Small intestine (tissue), 7 donors: ENCODE measurements around the gene SOX6. TPM values are rescaled to one million over a fixed set of nuclear protein-coding genes. Genes with fewer than 3 reads are reported as not detected.

Experiments
- DNase-seq, 2 donors: peaks; one replicate each; pipeline versions ENCODE4 v3.0.0 to v3.0.0-alpha.2; 2013
- FAIRE-seq: peaks from 2 replicates; lab custom pipeline; 2012; peaks lifted over from hg19 to GRCh38; lab: Jason Lieb, UNC
- H3K27ac ChIP-seq, 3 donors: one replicate each; pipeline ENCODE4 v1.5.1; 2013; ENCODE audit warnings: low read length in 2 of 3, mild to moderate bottlenecking in 2 of 3, control low read depth in 1 of 3, inconsistent platforms in 1 of 3, low read depth in 1 of 3, moderate library complexity in 1 of 3
- H3K27me3 ChIP-seq, 3 donors: one replicate each; pipeline ENCODE4 v1.6.1; 2013; ENCODE audit warnings: low read length in 3 of 3, inconsistent platforms in 1 of 3; ENCODE audit not compliant: control insufficient read depth in 3 of 3, insufficient read depth in 3 of 3
- H3K36me3 ChIP-seq, 3 donors: one replicate each; pipeline ENCODE4 v1.6.1; 2013; ENCODE audit warnings: low read length in 3 of 3, inconsistent platforms in 1 of 3, low read depth in 1 of 3, mild to moderate bottlenecking in 1 of 3, moderate library complexity in 1 of 3; ENCODE audit not compliant: control insufficient read depth in 3 of 3, insufficient read depth in 2 of 3
- H3K4me1 ChIP-seq, 3 donors: one replicate each; pipeline ENCODE4 v1.6.1; 2013; ENCODE audit warnings: low read length in 2 of 3, inconsistent platforms in 1 of 3, low read depth in 1 of 3, mild to moderate bottlenecking in 1 of 3, moderate library complexity in 1 of 3; ENCODE audit not compliant: control insufficient read depth in 3 of 3, insufficient read depth in 2 of 3
- H3K4me3 ChIP-seq, 3 donors: one replicate each; pipeline ENCODE4 v1.5.1; 2013; ENCODE audit warnings: low read length in 3 of 3, control low read depth in 1 of 3, inconsistent platforms in 1 of 3, low read depth in 1 of 3, mild to moderate bottlenecking in 1 of 3, moderate library complexity in 1 of 3
- H3K9me3 ChIP-seq, 2 donors: one replicate each; pipeline ENCODE4 v1.6.1; 2013; ENCODE audit warnings: low read depth in 1 of 2, low read length in 1 of 2; ENCODE audit not compliant: control insufficient read depth in 2 of 2, insufficient read depth in 1 of 2
- WGBS, 3 donors: extraction: QIAGEN DNeasy Blood & Tissue Kit; methylation state at CpG; one replicate each; pipeline ENCODE4 v1.1.7; 2013; 5-methylcytosine and 5-hydroxymethylcytosine counted together
- polyA plus RNA-seq, 4 donors: library from polyadenylated mRNA; stranded (reverse) in 3 of 4; unstranded in 1 of 4; fragments of 200-250 nt in 3 of 4; fragments of 120-200 nt in 1 of 4; gene quantifications; one replicate each; pipeline versions ENCODE4 v1.2.1 to v1.2.3, GENCODE V29; 2013
- donor health status: healthy with polysubstance abuse.
- donor health status: control.
- donor health status: control.
- donor health status: Bipolar disorder and iron deficiency.
- donor health status: healthy.

Gene SOX6
- polyA plus RNA-seq, 4 donors, result 4.6 to 52.4 (median 7.7) TPM

GRCh38 chr11:16133867-16134266, 222.5 kb downstream of the SOX6 start:
- Histone ChIP-seq H3K27ac (no peak overlapping the region), H3K4me1 (no peaks in the 10 kb centered on the region), H3K4me3 (no peak overlapping the region), H3K9me3 (no peaks in the 10 kb centered on the region), H3K36me3 (peaks cover 0 to 3% (median 0%) of the 10 kb centered on the region in 3 donors), H3K27me3 (no peaks in the 10 kb centered on the region)
- WGBS, 3 donors, result 52 to 75% (median 53%) methylated on average over 3 of the region's 3 CpGs
- DNase-seq (no peak), FAIRE-seq (no peak)

DNA sequence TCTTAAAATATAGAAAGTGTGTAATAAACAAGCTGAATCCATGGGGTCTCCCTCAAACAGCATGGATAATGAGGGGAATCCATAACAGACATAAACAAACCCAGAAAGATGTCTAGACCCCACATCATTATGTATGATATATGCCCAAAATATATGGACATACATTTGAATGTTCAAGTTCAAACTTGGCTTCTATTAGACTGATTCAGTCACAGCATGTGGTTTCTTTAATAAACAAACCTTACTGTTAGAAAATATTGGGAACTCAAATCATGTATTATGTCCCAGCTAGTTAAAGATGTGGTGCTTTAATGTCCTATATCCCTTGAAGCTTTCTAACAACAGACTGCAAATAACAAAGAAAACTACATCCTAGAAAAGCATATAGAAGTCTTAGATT, 228.6 kb downstream of the SOX6 start:
- Histone ChIP-seq H3K4me1 (no peaks in the 10 kb centered on the region), H3K27me3 (no peaks in the 10 kb centered on the region), H3K9me3 (no peaks in the 10 kb centered on the region), H3K27ac (no peak overlapping the region), H3K4me3 (no peak overlapping the region), H3K36me3 (no peaks in the 10 kb centered on the region)
- no peak for DNase-seq
- FAIRE-seq, result no peak

GRCh38 chr11:16126362-16126761, 230.0 kb downstream of the SOX6 start:
- Histone ChIP-seq H3K27me3 (no peaks in the 10 kb centered on the region), H3K36me3 (no peaks in the 10 kb centered on the region), H3K4me1 (no peaks in the 10 kb centered on the region), H3K4me3 (no peak overlapping the region), H3K27ac (no peak overlapping the region), H3K9me3 (no peaks in the 10 kb centered on the region)
- peak in 1 of 2 donors; percentile 21 for DNase-seq
- no peak for FAIRE-seq

- DNase-seq, result no peak
- no peak overlapping the region for H3K4me3 ChIP-seq
- H3K9me3 ChIP-seq, result no peaks in the 10 kb centered on the region
- no peaks in the 10 kb centered on the region for H3K4me1 ChIP-seq
- no peak for FAIRE-seq
- no peaks in the 10 kb centered on the region for H3K27me3 ChIP-seq
- no peak overlapping the region for H3K27ac ChIP-seq
- H3K36me3 ChIP-seq, result no peaks in the 10 kb centered on the region
Observed at GRCh38 chr11:16125796-16126195, 230.6 kb downstream of the SOX6 start.

GRCh38 chr11:16124390-16124789, 232.0 kb downstream of the SOX6 start:
- Histone ChIP-seq H3K27me3 (no peaks in the 10 kb centered on the region), H3K4me1 (no peaks in the 10 kb centered on the region), H3K9me3 (no peaks in the 10 kb centered on the region), H3K4me3 (no peak overlapping the region), H3K27ac (no peak overlapping the region), H3K36me3 (no peaks in the 10 kb centered on the region)
- FAIRE-seq (no peak), DNase-seq (no peak)
- 54 to 72% (median 58%) methylated on average over 3 of the region's 3 CpGs for WGBS, 3 donors

DNA sequence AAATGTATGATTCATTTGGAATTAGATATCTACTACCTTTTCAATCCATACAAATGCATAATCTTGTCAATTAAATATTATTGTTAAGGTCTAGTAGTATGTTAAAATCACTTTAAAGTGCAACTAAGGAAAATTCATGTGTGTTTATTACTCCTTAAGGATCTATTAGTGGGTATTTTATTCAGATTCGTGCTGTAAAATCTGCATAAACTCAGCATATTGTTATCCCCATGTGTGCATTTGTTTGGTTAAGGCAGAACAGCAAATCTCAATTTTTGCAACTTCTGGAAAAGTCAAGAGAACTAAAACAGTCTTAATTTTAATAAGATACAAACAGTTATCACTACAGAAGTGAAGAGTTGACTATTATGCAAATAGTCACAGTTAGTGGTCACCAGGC, 234.5 kb downstream of the SOX6 start:
- FAIRE-seq, result no peak
- DNase-seq, result no peak
- Histone ChIP-seq H3K4me1 (no peaks in the 10 kb centered on the region), H3K27me3 (no peaks in the 10 kb centered on the region), H3K36me3 (peaks cover 0 to 2% (median 0%) of the 10 kb centered on the region in 3 donors), H3K9me3 (no peaks in the 10 kb centered on the region), H3K27ac (no peak overlapping the region), H3K4me3 (no peak overlapping the region)
- WGBS, 3 donors, result 75 to 85% (median 83%) methylated on average over 1 of the region's 1 CpG

- Histone ChIP-seq H3K4me1 (peaks cover 0 to 6% (median 0%) of the 10 kb centered on the region in 3 donors), H3K27ac (no peak overlapping the region), H3K27me3 (no peaks in the 10 kb centered on the region), H3K9me3 (no peaks in the 10 kb centered on the region), H3K4me3 (no peak overlapping the region), H3K36me3 (peaks cover 0 to 3% (median 0%) of the 10 kb centered on the region in 3 donors)
- no peak for FAIRE-seq
- no peak for DNase-seq
Observed at GRCh38 chr11:16120008-16120407, 236.3 kb downstream of the SOX6 start.

DNA sequence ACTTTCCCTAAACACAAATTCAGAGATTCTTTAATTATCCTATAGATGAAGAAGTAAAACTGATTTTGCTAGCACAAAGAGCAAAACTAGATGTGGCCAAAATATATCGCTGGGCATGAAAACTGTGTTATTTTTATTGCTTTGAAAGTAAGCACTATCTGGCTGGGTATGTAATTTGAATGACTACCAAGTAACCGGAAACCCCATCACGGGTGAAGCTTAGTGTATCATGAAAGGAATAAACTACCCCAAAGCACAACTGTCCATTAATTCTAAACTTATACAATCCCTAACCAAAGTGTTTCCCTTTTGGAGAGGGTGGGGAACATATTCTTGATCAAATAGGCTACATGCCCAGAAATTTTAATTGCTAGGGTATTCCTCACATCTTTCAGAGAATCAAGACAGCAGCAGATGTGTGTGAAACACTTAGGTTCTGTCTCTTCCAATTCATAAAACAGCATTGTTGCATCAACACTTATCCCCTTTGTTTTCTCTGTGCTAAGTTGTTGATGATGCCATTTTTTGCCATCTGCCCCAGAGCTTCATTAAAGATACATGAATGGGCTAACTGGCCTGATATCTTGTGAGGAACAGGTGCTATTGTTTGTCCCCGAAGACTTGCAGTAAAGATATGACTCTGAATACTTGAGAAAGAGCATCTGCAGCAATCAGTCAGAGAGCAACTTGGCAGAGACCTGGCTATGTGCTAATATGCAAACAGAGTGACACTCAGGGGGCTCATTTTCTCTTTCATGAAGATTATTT, 238.2 kb downstream of the SOX6 start:
- Histone ChIP-seq H3K36me3 (peaks cover 0 to 3% (median 0%) of the 10 kb centered on the region in 3 donors), H3K4me3 (no peak overlapping the region), H3K9me3 (no peaks in the 10 kb centered on the region), H3K27me3 (no peaks in the 10 kb centered on the region), H3K4me1 (peaks cover 0 to 6% (median 0%) of the 10 kb centered on the region in 3 donors), H3K27ac (no peak overlapping the region)
- DNase-seq (no peak), FAIRE-seq (no peak)
- WGBS, 3 donors, result 60 to 72% (median 71%) methylated on average over 4 of the region's 4 CpGs
